ENCODE results near the gene BTG3.

The BTG3 gene

GRCh38 chr21:17612565-17613241, at the start of gene BTG3:
TSS of gene BTG3 (minus strand) at chr21:17612901. CDS start at chr21:17609144, 3,757 bp downstream.
- in situ Hi-C loops (cut with HindIII; ENCODE audit: low sequenced_read_pairs), result no loop called here

GRCh38 chr21:17660862-17661261, 48.2 kb upstream of the BTG3 start:
- in situ Hi-C loops (cut with HindIII; ENCODE audit: low sequenced_read_pairs), result no loop called here

GRCh38 chr21:17660452-17660851, 47.8 kb upstream of the BTG3 start:
- in situ Hi-C loops (cut with HindIII; ENCODE audit: low sequenced_read_pairs), result no loop called here

GRCh38 chr21:17658931-17659330, 46.2 kb upstream of the BTG3 start:
- in situ Hi-C loops (cut with HindIII; ENCODE audit: low sequenced_read_pairs), result no loop called here

GRCh38 chr21:17651526-17651925, 38.8 kb upstream of the BTG3 start:
- in situ Hi-C loops (cut with HindIII; ENCODE audit: low sequenced_read_pairs), result no loop called here

- in situ Hi-C loops (cut with HindIII; ENCODE audit: low sequenced_read_pairs), result no loop called here
Observed at GRCh38 chr21:17650292-17650691, 37.6 kb upstream of the BTG3 start.

GRCh38 chr21:17646790-17647189, 34.1 kb upstream of the BTG3 start:
- in situ Hi-C loops (cut with HindIII; ENCODE audit: low sequenced_read_pairs), result no loop called here

- in situ Hi-C loops (cut with HindIII; ENCODE audit: low sequenced_read_pairs), result no loop called here
Observed at GRCh38 chr21:17644186-17644585, 31.5 kb upstream of the BTG3 start.

- in situ Hi-C loops (cut with HindIII; ENCODE audit: low sequenced_read_pairs), result no loop called here
Observed at GRCh38 chr21:17640821-17641220, 28.1 kb upstream of the BTG3 start.

GRCh38 chr21:17636711-17637110, 24.0 kb upstream of the BTG3 start:
- in situ Hi-C loops (cut with HindIII; ENCODE audit: low sequenced_read_pairs), result no loop called here

- in situ Hi-C loops (cut with HindIII; ENCODE audit: low sequenced_read_pairs), result no loop called here
Observed at GRCh38 chr21:17631195-17631594, 18.5 kb upstream of the BTG3 start.

GRCh38 chr21:17622018-17622417, 9.3 kb upstream of the BTG3 start:
- in situ Hi-C loops (cut with HindIII; ENCODE audit: low sequenced_read_pairs), result no loop called here

GRCh38 chr21:17616831-17617230, 4.1 kb upstream of the BTG3 start:
- in situ Hi-C loops (cut with HindIII; ENCODE audit: low sequenced_read_pairs), result no loop called here

GRCh38 chr21:17613242-17613676, 558 bp upstream of the BTG3 start:
- in situ Hi-C loops (cut with HindIII; ENCODE audit: low sequenced_read_pairs), result no loop called here

- in situ Hi-C loops (cut with HindIII; ENCODE audit: low sequenced_read_pairs), result no loop called here
Observed at GRCh38 chr21:17612023-17612564, 607 bp downstream of the BTG3 start.

- in situ Hi-C loops (cut with HindIII; ENCODE audit: low sequenced_read_pairs), result no loop called here
Observed at GRCh38 chr21:17611414-17612022, 1.2 kb downstream of the BTG3 start.

GRCh38 chr21:17610911-17611310, 1.8 kb downstream of the BTG3 start:
- in situ Hi-C loops (cut with HindIII; ENCODE audit: low sequenced_read_pairs), result no loop called here

GRCh38 chr21:17609681-17610080, 3.0 kb downstream of the BTG3 start:
- in situ Hi-C loops (cut with HindIII; ENCODE audit: low sequenced_read_pairs), result no loop called here

GRCh38 chr21:17607684-17608083, 5.0 kb downstream of the BTG3 start:
- in situ Hi-C loops (cut with HindIII; ENCODE audit: low sequenced_read_pairs), result no loop called here

GRCh38 chr21:17602874-17603273, 9.8 kb downstream of the BTG3 start:
- in situ Hi-C loops (cut with HindIII; ENCODE audit: low sequenced_read_pairs), result no loop called here

- in situ Hi-C loops (cut with HindIII; ENCODE audit: low sequenced_read_pairs), result no loop called here
Observed at GRCh38 chr21:17598437-17598836, 14.3 kb downstream of the BTG3 start.

GRCh38 chr21:17597680-17598079, 15.0 kb downstream of the BTG3 start:
- in situ Hi-C loops (cut with HindIII; ENCODE audit: low sequenced_read_pairs), result no loop called here
